IPS DF 6.9 (cell line): ENCODE measurements around the gene CDK15.

Experiments
- DNase-seq: peaks from one replicate; pipeline ENCODE4 v3.0.0-alpha.2; 2013; ENCODE audit warnings: low read depth, low spot score
- H3K27ac ChIP-seq: one replicate; pipeline ENCODE4 v1.5.1; 2013; ENCODE audit warnings: low read length, control low read depth
- H3K27me3 ChIP-seq: 2 replicates; pipeline ENCODE4 v1.6.1; 2013; ENCODE audit warnings: mild to moderate bottlenecking, low read length; ENCODE audit not compliant: control insufficient read depth, insufficient read depth
- H3K36me3 ChIP-seq: 2 replicates; pipeline ENCODE4 v1.6.1; 2013; ENCODE audit warnings: low read length; ENCODE audit not compliant: control insufficient read depth, insufficient read depth
- H3K4me1 ChIP-seq: 2 replicates; pipeline ENCODE4 v1.6.1; 2013; ENCODE audit warnings: low read length; ENCODE audit not compliant: control insufficient read depth, insufficient read depth
- H3K4me3 ChIP-seq: 2 replicates; pipeline ENCODE4 v1.5.1; 2013; ENCODE audit warnings: mild to moderate bottlenecking, low read length
- H3K9me3 ChIP-seq: 2 replicates; pipeline ENCODE4 v1.6.1; 2013; ENCODE audit warnings: low read length, inconsistent platforms; ENCODE audit not compliant: control insufficient read depth, insufficient read depth
- WGBS: extraction: QIAGEN DNeasy Blood & Tissue Kit; methylation state at CpG from one replicate; pipeline ENCODE4 v1.1.7; 2013; ENCODE audit warnings: mixed read lengths, missing lambda C conversion rate; ENCODE audit not compliant: insufficient read length, insufficient coverage; 5-methylcytosine and 5-hydroxymethylcytosine counted together

Gene CDK15

DNA sequence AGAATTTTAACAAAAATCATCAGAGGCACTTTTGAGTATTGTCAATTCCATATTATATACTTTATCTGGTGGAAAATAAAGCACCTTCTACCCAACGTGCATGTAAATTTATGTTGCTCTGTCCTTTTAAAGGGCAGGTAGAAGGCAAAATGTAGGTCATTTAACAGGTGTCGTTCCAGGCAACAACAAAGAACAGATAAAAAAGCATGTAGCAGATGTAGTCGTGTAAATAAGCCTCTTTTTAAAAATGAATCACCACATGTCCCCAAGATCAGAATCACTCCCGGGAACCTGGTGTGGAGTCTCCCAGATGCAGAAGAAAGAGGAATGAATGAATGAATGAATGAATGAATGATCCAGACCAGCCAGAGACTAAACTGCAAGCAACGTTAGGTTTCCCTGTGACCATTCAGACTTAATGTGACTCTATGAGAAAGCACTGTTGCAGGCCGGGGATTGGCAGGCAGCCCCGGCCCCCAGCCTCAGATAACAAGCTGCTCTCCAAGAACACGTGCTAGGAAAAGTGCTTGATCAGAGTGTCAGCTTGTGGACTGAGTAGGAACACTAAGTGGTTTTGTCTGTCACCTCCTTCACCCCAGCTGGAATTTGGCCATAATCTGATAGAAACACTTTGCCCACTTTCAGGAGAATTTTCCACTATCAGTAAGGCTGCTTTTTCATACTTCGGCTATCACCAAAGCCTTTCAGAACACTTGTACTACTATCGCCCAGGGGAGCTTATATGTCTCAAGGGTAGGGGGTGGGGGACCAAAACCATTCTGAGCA is 100.6 kb downstream of the CDK15 start:
- Histone ChIP-seq H3K27ac (no peak overlapping the region), H3K36me3 (no peaks in the 10 kb centered on the region), H3K4me1 (no peaks in the 10 kb centered on the region; the same call in 1 of the 2 replicates), H3K9me3 (no peaks in the 10 kb centered on the region), H3K4me3 (no peak overlapping the region), H3K27me3 (no peaks in the 10 kb centered on the region)
- WGBS, result no CpG with 5 or more reads among the region's 10 CpGs
- no peak for DNase-seq

DNA sequence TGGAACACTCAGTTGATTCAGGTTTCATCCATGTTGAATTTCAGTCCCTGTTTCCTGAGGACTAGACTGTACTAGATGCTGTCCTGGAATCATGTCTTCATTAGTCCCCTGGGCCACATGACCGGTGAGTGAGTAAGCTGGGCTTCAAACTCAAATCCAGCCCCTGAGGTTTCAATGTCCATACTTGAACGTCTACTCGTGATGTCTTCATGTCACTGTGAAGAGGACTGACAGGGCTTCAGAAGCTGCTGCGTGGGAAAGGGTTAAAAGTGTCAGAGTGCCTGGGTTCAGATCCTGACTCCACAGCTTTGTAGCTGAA is 101.2 kb downstream of the CDK15 start:
- WGBS, result no CpG with 5 or more reads among the region's 4 CpGs
- no peaks in the 10 kb centered on the region; the same call in 1 of the 2 replicates for H3K4me1 ChIP-seq
- no peaks in the 10 kb centered on the region for H3K36me3 ChIP-seq
- H3K27ac ChIP-seq, result no peak overlapping the region
- H3K9me3 ChIP-seq, result no peaks in the 10 kb centered on the region
- no peak overlapping the region for H3K4me3 ChIP-seq
- no peak for DNase-seq
- H3K27me3 ChIP-seq, result no peaks in the 10 kb centered on the region

DNA sequence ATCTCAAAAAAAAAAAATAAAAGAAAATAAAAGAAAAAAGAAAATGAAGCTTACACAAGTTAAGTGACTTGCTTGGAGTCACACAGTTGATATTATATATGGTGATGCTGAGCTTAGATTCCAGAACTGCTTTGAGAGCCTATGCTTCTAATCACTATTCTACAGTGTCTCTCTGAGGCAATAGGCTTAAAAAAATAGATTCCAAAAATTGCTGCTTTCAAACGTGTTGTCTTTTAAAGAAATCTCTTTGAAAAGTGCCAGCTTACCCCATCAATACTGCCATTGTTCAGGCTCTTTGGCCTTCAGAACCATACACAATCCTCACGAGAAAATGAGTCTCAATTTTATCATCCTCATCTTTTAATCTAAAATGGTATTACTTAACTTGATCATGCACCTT is 102.6 kb downstream of the CDK15 start:
- Histone ChIP-seq H3K4me1 (no peaks in the 10 kb centered on the region; the same call in 1 of the 2 replicates), H3K27ac (no peak overlapping the region), H3K36me3 (no peaks in the 10 kb centered on the region), H3K9me3 (no peaks in the 10 kb centered on the region), H3K27me3 (no peaks in the 10 kb centered on the region), H3K4me3 (no peak overlapping the region)
- DNase-seq, result no peak
- WGBS, result no CpG with 5 or more reads among the region's 2 CpGs

DNA sequence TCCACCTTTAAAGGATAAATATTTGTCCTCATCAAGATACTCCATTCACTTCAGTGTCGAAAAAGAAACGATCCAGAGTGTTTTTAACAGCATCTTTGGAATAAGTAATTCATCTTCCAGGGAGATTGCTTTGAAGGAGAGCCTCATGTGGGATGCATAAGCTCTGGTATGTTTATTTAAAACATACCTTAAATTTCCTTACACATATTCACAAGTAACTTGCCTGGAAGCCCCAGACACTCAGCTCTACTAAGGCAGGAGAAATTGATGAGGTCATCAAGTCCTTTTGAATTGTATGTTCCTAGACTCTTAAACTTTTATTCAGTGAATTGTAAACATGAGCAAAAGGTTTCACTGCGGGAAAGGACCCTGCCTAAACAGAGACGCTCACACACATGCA is 103.0 kb downstream of the CDK15 start:
- no CpG with 5 or more reads among the region's 4 CpGs for WGBS
- H3K4me3 ChIP-seq, result no peak overlapping the region
- no peaks in the 10 kb centered on the region for H3K9me3 ChIP-seq
- no peak overlapping the region for H3K27ac ChIP-seq
- no peaks in the 10 kb centered on the region for H3K36me3 ChIP-seq
- no peak for DNase-seq
- no peaks in the 10 kb centered on the region for H3K27me3 ChIP-seq
- no peaks in the 10 kb centered on the region; the same call in 1 of the 2 replicates for H3K4me1 ChIP-seq

DNA sequence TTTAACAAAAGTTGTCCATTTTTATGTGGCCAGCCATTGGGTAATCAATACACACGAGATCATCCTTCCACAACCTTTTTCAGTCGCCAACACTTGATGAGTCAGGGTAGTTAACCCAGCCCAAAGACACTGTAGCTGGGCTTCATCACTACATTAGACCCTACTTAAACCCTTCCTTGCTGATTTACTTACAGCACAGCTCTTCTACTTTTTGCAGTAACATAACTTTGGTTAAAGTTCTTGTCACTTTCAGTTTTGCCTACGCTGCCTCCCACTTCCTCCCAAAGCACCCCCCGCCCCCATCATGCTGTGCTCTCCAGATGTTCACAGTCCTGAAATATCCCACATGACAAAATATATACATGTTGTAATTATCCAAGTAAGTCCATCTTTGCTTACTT is 103.6 kb downstream of the CDK15 start:
- H3K27ac ChIP-seq, result no peak overlapping the region
- no peaks in the 10 kb centered on the region; the same call in 1 of the 2 replicates for H3K4me1 ChIP-seq
- no peaks in the 10 kb centered on the region for H3K27me3 ChIP-seq
- H3K36me3 ChIP-seq, result no peaks in the 10 kb centered on the region
- no CpG with 5 or more reads among the region's 4 CpGs for WGBS
- no peaks in the 10 kb centered on the region for H3K9me3 ChIP-seq
- no peak overlapping the region for H3K4me3 ChIP-seq
- DNase-seq, result no peak

DNA sequence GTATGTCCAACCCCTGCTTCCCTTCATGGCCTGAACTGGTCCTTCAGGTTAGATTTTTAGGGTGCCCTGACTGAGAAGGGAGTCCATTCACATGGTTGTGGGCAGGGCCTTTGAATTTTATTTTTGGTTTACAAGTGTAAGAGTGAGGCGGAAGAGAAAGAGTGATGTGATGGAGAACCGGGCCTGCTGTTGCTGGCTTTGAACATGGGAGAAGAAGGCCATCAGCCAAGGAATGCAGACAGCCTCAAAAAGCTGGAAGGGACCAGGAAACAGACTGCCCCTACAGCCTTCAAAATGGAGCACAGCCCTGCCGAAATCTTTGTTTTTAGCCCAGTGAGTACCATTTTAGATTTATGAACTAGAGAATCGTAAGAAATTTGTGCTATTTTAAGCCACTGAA is 105.0 kb downstream of the CDK15 start:
- Histone ChIP-seq H3K27me3 (no peaks in the 10 kb centered on the region), H3K27ac (no peak overlapping the region), H3K4me1 (no peaks in the 10 kb centered on the region; the same call in 1 of the 2 replicates), H3K4me3 (no peak overlapping the region), H3K36me3 (no peaks in the 10 kb centered on the region), H3K9me3 (no peaks in the 10 kb centered on the region)
- WGBS, result no CpG with 5 or more reads among the region's 4 CpGs
- no peak for DNase-seq

DNA sequence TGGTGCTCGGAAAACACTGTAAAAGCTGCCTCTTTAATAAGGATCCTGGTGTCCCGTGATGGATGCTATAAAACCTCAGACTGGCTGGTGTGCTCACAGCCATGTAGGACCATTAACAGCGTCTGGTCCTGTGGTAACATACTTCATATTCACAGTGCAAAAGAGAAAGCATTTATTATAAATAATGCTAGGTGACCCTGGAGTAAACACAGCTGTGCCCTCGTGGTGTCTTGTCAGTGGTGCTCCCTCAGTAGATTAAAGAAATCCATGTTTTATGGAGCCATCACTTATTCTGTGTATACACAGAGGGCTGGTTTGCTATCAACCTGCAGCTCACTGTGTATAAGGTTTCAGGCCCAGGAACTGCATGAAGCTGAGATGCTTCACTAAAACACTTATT is 106.9 kb downstream of the CDK15 start:
- Histone ChIP-seq H3K4me1 (no peaks in the 10 kb centered on the region; the same call in 1 of the 2 replicates), H3K27ac (no peak overlapping the region), H3K4me3 (no peak overlapping the region), H3K27me3 (no peaks in the 10 kb centered on the region), H3K36me3 (no peaks in the 10 kb centered on the region), H3K9me3 (no peaks in the 10 kb centered on the region)
- DNase-seq, result no peak
- no CpG with 5 or more reads among the region's 4 CpGs for WGBS

DNA sequence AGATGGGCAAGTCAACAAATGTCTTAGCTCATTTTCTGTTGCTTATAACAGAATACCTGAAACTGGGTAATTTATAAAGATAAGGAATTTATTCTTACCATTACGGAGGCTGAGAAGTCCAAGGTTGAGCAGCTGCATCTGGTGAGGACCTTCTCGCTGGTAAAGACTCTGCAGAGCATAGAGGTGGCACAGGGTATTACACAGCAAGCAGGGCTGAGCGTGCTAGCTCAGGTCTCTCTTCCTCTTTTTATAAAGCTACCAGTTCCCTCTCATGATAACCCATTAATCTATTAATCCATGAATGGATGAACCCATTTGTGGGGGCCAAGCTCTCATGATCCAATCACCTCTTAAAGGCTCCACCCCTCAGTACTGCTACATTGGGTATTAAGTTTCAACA is 109.1 kb downstream of the CDK15 start:
- DNase-seq, result no peak
- no CpG with 5 or more reads among the region's 3 CpGs for WGBS
- no peaks in the 10 kb centered on the region for H3K4me1 ChIP-seq
- no peaks in the 10 kb centered on the region for H3K9me3 ChIP-seq
- H3K36me3 ChIP-seq, result no peaks in the 10 kb centered on the region
- no peak overlapping the region for H3K27ac ChIP-seq
- H3K4me3 ChIP-seq, result no peak overlapping the region
- H3K27me3 ChIP-seq, result no peaks in the 10 kb centered on the region

DNA sequence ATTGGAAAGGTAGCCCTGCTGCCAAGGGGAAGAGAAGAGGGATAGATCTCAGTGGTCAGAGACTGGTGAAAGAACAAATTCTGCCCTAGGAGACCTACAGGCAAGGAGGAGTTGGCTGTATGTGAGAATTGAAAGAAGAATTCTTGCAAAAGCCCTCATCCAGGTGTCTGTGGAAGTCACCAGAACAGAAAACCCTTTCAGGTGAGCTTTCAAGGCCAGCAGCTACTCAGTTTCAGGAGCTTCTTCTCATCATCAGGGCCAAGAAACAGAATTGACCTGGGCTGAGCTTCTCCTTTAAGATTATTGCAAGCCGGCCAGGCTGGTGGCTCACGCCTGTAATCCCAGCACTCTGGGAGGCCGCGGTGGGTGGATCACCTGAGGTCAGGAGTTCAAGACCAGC is 110.2 kb downstream of the CDK15 start:
- no peak overlapping the region for H3K27ac ChIP-seq
- no peaks in the 10 kb centered on the region for H3K4me1 ChIP-seq
- no peaks in the 10 kb centered on the region for H3K27me3 ChIP-seq
- WGBS, result no CpG with 5 or more reads among the region's 4 CpGs
- DNase-seq, result no peak
- H3K9me3 ChIP-seq, result no peaks in the 10 kb centered on the region
- no peak overlapping the region for H3K4me3 ChIP-seq
- H3K36me3 ChIP-seq, result no peaks in the 10 kb centered on the region

DNA sequence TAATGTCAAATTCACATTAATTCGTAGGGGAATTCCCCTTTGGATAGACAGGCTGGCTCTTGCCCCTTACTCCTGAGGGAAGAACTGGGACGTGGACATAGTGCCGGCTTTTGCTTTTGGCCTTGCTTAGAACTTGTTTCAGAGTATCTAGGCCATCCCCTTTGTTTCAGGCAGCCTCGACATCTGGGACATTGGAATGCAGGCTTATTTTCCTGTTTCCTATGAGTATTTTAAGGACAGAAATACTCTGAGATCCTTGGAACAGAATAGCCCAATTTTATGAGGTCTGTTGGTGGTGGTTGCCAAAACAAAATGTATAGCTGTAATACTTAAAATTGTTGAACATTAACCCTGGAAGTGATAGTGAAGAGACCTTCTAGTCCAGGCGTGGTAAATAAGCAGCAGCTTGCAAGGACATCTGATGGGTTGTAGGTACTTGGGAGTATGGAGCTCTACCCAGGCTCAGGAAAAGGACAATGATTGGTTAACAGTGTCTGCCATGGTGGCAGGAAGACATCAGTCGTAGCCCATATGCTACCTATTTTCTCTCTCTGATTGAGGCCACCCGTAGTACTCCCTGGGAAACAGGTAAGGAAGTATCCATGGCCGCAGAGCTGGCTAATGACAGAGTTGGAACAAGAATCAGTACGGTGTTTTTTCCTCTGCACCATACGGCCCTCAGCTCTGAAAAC is 112.4 kb downstream of the CDK15 start:
- Histone ChIP-seq H3K27me3 (no peaks in the 10 kb centered on the region), H3K4me3 (no peak overlapping the region), H3K4me1 (peaks cover 3% of the 10 kb centered on the region), H3K9me3 (no peaks in the 10 kb centered on the region), H3K36me3 (no peaks in the 10 kb centered on the region), H3K27ac (no peak overlapping the region)
- no CpG with 5 or more reads among the region's 10 CpGs for WGBS
- DNase-seq, result no peak

DNA sequence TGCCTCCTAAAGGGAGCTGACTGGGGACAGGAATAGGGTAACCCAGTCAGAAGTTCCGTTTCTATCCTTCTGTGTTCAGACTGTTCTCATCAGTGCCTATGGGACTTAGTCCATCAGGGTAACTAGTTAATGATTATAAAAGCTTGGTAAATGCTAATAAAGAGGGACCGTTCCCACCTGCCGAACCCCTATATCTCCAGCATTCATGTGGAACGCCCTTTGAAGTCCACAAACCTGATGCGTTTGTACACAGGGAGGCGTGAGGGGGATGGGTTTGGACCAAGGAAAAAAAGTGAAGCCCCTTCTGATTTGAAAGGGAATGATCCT is 112.9 kb downstream of the CDK15 start:
- Histone ChIP-seq H3K9me3 (no peaks in the 10 kb centered on the region), H3K36me3 (no peaks in the 10 kb centered on the region), H3K4me1 (peaks cover 4% of the 10 kb centered on the region), H3K27ac (no peak overlapping the region), H3K27me3 (no peaks in the 10 kb centered on the region), H3K4me3 (no peak overlapping the region)
- no CpG with 5 or more reads among the region's 6 CpGs for WGBS
- no peak for DNase-seq
